T-helper 1 cell treated with Interleukin-12 subunit alpha and Interleukin-12 subunit beta and Interleukin-4 antibody, amounts not matched to agents 30 ng/mL and 1 ng/mL, for 36 hours (primary cell): ENCODE measurements around the gene USP3. TPM values are rescaled to one million over a fixed set of nuclear protein-coding genes. Genes with fewer than 3 reads are reported as not detected.

Source experiments
- intact Hi-C: fragments of 100-400 bp; cut with micrococcal nuclease; formaldehyde crosslinking; loops from one replicate; pipeline ENCODE4 v1.15.1; 2024
- total RNA-seq: library from RNA; stranded (reverse); gene quantifications from 2 replicates; pipeline ENCODE4 v1.2.3, GENCODE V29; 2022

The USP3 gene
- total RNA-seq, 1 donor from 2014 or later, result 63.5 TPM

GRCh38 chr15:63474810-63475316, 29.5 kb upstream of the USP3 start:
- intact Hi-C loops, result no loop called here

DNA sequence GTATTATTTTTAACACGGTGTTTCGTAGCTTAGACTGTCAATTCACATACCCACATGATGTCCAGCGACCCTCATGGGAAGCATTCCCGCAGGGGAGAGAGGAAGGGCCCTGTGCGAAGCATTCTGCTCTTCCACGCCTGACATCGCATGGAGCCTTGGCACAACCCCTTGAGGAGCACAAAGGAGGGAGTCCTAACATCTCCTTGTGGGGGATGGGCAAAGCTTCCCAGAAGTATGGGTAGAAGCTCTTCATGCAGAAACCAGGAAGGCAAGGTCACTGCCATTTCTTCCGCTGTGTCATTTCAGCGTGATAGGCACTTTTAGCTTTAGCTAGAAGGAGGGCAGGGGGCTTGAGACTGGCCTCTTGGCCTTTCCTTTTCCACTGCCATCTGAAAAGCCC, 28.7 kb upstream of the USP3 start:
- intact Hi-C loops, result no loop called here

DNA sequence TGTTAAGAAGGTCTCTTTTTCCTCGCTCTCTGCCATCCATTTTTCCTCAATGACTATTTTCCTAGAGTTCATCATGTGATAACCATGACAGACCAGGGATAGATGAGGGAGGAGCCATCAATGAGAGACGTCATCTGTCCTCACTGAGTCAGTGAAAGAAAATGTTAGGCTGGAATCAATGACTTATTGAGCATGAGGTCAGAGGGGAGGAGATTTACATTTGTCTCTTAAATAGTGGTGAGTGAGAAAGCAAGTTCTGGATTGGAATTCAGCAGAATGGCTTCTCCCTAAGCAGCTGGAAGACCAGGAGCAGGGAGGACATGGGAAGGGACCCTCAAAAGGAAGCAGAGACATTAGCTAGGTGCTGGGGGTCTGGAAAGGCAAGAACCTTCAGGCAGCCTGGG, 28.2 kb upstream of the USP3 start:
- intact Hi-C loops, result no loop called here

DNA sequence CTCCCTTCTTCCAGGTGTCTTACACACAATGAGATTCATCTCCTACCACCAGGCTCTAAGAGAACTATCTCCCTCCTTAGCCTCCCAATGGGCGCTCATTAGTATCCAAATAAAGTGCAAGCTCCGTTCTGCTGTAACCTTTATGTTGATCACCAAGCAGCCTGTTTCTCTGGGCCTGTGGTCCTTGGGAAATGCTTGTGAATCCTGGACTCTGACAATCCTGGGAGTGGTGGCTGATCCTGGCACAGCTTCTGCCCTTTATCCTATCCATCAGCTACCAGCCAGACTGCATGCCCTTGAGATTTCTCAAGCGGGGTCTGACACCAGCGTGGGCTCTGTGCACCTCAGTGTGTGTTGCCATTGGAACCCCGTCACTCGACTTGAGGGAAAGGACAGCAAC, 26.1 kb upstream of the USP3 start:
- intact Hi-C loops, result loop anchor here (2.0 kb wide), 1 partner anchor 285 kb away; no protein-coding TSS in a partner anchor

GRCh38 chr15:63480441-63480821, 24.0 kb upstream of the USP3 start:
- intact Hi-C loops, result no loop called here

GRCh38 chr15:63481105-63481810, 23.1 kb upstream of the USP3 start:
- intact Hi-C loops, result no loop called here

DNA sequence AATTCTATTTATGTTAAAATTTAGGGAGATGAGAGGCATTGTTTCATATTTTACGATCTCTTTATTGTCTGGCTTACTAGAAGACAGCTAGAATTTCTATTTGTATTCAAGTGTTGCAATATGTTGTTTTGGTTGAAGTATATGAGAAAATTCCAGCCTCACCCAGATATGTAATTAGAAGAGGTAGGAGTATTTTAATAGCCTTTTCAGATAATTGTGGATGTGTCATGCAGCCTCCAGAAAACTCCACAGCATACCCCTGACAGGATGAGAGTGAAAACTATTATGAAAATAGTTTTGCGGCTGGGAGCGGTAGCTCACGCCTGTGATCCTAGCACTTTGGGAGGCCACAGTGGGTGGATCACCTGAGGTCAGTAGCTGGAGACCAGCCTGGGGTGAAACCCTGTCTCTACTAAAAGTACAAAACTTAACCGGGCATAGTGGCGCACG, 21.5 kb upstream of the USP3 start:
- intact Hi-C loops, result no loop called here

GRCh38 chr15:63483521-63484371, 20.6 kb upstream of the USP3 start:
- intact Hi-C loops, result no loop called here

DNA sequence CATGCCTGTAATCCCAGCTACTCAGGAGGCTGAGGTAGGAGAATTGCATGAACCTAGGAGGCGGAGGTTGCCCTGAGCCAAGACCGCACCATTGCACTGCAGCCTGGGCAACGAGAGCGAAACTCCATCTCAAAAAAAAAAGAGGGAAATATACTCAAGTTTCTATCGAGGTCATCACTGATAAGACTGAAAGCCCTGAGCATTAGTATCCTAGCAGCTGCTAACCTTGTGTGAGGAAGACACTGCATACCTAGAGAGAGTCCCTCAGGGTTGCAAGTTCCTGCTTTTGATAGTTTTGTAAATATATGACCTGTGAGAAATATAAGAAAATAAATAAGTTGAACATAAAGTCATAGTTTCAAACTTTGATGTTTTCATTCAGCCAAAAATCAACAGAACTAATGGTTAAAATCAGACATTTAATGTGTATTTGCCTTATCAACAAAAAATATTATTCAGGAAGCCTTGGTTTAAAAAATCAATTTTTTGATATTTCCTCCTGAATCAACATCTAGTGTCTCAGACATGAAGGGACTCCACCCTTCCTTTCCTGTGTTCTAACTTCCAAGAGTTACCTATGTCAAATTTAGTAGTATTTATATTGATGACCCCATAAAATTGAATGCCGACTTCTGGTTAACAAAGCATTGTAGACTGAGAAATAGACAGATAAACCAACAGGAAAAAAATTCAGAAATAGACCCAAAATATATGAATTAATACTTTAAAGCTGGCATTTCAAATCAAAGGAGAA, 19.8 kb upstream of the USP3 start:
- intact Hi-C loops, result no loop called here

DNA sequence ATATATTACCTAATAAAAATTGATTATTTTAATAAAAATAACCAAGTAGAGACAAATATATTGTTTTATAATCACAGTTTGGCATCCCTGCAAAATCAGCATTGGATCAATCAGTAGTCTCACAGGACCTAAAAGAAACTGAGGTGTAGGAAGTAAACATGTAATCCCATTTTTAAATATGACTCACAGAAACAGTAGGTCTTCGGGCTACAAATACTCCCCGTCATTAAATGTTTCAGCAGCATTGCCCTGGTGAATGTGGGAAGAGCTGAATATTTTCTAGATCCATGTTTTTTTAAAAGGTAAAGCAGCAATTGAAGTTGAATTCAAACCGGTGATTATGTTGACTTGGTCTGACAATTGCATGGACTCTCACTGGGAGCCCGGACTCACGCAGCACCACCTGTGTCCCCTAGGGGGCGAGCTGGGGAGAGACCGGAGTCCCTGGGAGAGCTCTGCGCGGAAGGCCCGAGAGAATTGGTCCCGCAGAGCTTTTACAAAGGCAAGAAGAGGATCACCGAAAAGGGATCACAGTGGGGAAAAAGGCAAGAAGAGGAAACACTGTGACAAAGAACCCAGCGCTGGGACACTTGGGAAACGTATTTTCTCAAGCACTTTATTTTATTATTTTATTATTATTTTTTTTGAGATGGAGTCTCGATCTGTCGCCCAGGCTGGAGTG, 17.2 kb upstream of the USP3 start:
- intact Hi-C loops, result loop anchor here (1.0 kb wide), 3 partner anchors 10 to 20 kb away; no protein-coding TSS in a partner anchor

DNA sequence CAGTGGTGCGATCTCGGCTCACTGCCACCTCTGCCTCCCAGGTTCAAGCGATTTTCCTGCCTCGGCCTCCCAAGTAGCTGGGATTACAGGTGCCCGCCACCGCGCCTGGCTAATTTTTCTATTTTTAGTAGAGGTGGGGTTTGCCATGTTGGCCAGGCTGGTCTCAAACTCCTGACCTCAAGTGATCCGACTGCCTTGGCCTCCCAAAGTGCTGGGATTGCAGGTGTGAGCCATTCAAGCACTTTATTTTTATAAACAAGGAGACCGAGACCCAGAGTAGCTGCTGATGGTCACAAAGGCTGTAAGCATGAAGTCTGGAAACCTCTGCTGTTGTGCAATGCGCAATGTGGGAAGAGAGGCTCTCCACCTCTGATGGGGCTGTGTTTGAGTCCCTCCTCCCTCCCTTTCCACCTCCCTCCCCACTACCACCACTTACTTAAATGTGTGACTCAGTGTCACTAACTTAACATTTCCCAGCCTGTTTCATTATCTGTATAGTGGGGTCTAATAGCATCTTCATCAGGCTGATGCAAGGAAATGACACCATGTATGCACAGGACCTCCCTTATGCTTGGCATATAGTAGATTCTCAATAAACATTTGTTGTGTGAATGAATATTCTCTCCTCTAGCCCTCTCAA, 16.5 kb upstream of the USP3 start:
- intact Hi-C loops, result loop anchor here (1.0 kb wide), 3 partner anchors 9 to 21 kb away; no protein-coding TSS in a partner anchor

DNA sequence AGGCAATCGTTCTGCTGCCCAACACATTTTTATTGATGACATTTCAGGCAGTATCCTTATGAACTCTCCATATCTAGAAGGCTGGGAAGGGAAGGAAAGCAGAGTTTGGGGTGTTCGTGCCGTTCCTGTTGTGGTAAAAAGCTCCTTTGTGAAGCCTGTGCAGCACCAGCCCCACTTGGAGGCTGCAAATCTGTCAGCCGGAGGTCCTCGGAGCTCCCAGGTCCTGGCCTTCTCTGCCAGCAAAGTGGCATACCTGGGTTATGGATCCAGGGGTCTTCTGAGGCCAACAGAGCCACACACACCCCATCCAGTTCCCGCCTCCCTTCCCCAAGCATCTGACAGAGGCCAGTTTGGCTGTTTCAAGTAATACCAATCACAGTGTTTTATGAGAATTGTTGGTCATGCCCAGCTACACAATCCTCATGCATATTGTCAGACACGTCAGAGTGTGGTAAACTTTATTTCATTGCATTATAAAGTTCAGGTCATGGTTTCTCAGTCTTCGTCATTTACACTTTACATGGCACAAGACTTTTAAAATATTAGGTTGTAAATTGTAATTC, 15.9 kb upstream of the USP3 start:
- intact Hi-C loops, result no loop called here

DNA sequence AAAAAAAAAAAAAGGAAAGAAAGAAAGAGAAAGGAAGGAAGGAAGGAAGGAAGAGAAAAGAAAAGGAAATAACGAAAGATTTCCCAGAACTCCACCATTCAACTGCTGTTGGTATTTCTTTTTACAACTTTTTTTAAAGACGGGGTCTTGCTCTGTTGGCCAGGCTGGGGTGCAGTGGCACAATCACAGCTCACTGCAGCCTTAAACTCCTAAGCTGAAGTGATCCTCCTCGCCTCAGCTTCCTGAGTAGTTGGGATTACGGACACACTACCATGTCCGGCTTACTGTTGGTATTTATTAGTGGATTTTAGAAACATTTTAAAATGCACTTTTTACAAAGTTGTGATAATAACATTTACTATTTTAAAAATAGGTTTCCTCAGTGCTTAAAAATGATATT, 15.0 kb upstream of the USP3 start:
- intact Hi-C loops, result no loop called here

DNA sequence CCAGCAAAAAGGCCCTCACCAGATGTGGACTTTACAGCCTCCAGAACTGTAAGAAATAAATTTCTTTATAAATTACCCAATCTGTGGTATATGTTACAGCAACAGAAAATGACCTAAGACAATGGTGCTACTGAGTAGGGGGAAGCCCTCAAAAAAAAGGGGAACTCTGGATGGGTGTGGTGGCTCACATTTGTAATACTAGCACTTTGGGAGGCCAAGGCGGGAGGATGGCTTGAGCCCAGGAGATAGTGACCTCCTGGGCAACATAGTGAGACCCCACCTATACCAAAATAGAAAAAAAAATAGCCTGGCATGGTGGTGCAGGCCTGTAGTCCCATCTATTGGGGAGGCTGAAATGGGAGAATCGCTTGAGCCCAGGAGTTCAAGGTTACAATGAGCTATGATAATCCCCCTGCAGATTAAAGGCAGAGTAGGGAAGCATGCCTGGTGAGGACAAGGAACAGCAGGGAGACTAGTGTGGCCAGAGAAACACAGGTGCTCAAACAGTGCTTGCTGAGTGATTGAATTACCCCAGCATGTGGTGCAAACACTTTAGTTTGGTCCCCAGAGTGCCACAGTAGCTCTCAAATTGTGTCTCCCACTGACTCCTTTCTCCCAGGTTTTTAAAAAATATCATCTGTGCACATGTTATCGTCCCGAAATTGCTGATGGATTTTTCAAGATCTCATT, 13.9 kb upstream of the USP3 start:
- intact Hi-C loops, result no loop called here

- intact Hi-C loops, result no loop called here
Measured at GRCh38 chr15:63491116-63491827, 13.1 kb upstream of the USP3 start.

DNA sequence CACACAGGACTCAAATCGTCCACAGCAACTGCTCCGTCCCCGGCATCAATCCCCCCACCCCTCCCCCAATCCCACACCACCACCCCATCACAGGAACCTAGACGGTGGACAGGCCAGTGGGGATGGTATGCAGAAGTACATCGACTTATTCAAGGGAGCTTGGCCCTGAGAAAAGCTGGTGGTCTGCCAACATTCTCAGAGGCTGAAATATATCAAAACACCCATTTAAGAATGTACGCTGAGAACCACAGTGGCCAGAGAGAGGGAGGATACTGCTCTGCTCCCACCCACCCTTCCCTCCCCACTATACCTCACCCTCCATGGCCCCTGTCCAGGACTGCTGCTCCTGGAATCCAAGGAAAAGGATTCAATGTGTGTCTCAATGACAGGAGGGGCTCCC, 12.4 kb upstream of the USP3 start:
- intact Hi-C loops, result no loop called here

DNA sequence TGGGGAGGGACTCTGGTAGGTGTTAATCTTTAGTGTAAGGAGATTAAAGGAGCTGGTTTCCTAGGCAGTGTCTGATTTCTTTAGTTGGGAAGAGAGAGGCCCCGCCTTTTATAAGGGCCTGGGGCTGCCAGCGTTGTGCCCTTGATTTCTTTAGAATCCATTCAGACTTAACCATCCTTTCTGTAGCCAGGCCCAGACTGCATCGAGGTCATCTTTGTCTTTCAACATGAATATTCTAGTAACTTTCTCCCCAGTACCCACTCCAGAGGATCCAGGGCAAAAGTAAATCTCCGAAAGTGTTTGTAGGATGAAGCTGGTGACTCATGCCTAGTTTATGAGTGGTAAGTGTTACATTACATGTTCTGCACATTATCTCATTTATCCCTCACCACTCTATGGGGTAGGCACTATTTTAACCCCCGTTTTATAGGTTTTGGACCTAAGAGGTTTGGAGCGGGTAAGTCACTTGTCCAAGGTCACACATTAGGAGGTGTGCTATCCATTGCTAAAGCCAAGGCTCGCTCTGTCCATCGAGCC, 11.8 kb upstream of the USP3 start:
- intact Hi-C loops, result no loop called here

DNA sequence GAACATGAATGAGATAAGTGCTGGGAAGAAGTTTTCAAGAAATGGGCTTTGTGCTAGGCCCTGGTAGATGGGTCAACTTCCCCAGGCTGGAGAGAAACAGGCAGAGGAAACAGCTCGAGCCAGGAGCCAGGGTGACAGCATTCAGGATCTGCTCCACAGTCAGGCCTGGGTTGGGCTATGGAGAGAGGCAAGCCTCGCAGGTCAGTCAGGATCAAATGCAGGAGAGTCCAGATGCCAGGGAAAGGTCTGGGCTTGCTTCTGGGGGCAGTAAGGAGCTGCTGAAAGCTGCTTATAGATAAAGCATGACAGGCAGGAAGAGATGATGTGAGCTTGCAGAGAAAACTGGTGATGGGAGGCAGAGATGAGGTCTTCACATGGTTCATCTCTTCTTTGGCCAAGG, 11.0 kb upstream of the USP3 start:
- intact Hi-C loops, result no loop called here

DNA sequence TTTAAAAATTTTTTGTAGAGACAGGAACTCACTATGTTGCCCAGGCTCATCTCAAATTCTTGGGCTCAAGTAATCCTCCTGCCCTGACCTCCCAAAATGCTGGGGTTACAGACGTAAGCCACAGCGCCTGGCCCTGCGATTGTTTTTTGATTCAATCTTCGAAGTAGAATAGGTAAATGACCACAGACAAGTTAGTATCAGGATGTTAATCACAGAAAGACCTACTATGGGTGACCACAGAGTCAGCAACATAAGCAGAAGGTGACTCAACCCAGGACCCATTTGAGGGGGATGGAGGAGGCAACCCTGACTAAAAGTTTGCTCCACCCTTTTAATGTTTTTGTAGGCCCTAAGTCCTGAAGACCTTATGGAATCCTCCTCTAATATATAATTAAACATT, 10.0 kb upstream of the USP3 start:
- intact Hi-C loops, result no loop called here
